ENCODE measurements around the gene CARD14. TPM values are rescaled to one million over a fixed set of nuclear protein-coding genes. Genes with fewer than 3 reads are reported as not detected.

Gene CARD14
- total RNA-seq, 1 donor from 2014 or later = 0.60 TPM

DNA sequence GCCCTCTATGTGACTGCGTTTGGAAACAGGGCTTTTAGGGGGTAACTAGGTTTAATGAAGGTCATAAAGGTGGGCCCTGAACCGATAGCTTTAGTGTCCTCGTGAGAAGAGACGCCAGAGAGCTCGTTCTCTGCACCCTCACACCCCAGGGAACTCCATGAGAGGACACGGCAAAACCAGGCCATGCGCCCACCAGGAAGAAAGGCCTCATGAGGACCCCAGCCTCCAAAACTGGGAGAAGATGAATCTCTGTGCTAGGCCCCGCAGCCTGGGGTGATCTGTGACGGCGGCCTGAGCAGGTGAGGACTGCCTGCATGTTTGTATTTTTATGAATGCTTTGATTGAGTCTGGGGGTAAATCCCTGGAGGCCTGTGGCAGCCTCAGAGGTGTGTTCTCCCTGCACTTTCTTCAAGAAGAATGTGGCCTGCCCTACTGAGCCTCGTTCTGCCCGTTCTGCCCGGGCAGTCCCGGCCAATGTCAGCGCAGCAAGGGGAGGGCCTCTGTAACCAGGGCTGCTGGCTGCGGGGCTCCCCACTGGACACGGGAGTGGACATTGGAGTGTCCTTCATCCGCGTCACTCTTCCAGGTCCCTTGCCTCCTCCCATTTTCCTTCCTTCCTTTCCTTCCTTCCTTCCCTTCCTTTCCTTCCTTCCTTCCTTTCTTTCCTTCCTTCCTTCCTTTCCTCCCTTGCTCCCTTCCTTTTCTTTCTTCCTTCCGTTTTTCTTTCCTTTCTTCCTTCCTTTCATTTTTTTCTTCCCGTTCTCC lies 84.0 kb downstream of the CARD14 start:
- Mint-ChIP-seq H3K27me3 (ENCODE audit: insufficient read depth, low read depth) (peaks cover under 1% of the 10 kb centered on the region), H3K4me3 (no peak overlapping the region), H3K4me1 (peaks cover 11% of the 10 kb centered on the region), H3K9me3 (no peaks in the 10 kb centered on the region), H3K36me3 (peaks cover 3% of the 10 kb centered on the region), H3K27ac (no peak overlapping the region)
- Histone ChIP-seq H4K20me1 (ENCODE audit: low read depth) (no peaks in the 10 kb centered on the region), H3K4me3 (no peak overlapping the region), H3K79me2 (ENCODE audit: low read depth) (no peaks in the 10 kb centered on the region), H3K9me3 (ENCODE audit: low read depth) (no peaks in the 10 kb centered on the region), H3K4me1 (no peaks in the 10 kb centered on the region), H2AFZ (replicated peaks) (no peak overlapping the region), H3F3A (ENCODE audit: low read depth) (peaks cover 15% of the 10 kb centered on the region), H3K27ac (no peak overlapping the region), H3K27me3 (peaks cover 2% of the 10 kb centered on the region), H3K9ac (no peak overlapping the region), H3K4me2 (no peak overlapping the region), H3K36me3 (no peaks in the 10 kb centered on the region)
- DNase-seq (ENCODE audit: low spot score) = no peak
- TF ChIP-seq EZH2phosphoT487 (IDR thresholded peaks at IDR 0.05) = no peak
- no peak for TF ChIP-seq EZH2 (IDR thresholded peaks at IDR 0.05)
- TF ChIP-seq, protein P1, sequence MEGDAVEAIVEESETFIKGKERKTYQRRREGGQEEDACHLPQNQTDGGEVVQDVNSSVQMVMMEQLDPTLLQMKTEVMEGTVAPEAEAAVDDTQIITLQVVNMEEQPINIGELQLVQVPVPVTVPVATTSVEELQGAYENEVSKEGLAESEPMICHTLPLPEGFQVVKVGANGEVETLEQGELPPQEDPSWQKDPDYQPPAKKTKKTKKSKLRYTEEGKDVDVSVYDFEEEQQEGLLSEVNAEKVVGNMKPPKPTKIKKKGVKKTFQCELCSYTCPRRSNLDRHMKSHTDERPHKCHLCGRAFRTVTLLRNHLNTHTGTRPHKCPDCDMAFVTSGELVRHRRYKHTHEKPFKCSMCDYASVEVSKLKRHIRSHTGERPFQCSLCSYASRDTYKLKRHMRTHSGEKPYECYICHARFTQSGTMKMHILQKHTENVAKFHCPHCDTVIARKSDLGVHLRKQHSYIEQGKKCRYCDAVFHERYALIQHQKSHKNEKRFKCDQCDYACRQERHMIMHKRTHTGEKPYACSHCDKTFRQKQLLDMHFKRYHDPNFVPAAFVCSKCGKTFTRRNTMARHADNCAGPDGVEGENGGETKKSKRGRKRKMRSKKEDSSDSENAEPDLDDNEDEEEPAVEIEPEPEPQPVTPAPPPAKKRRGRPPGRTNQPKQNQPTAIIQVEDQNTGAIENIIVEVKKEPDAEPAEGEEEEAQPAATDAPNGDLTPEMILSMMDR (IDR thresholded peaks at IDR 0.05) = no peak

DNA sequence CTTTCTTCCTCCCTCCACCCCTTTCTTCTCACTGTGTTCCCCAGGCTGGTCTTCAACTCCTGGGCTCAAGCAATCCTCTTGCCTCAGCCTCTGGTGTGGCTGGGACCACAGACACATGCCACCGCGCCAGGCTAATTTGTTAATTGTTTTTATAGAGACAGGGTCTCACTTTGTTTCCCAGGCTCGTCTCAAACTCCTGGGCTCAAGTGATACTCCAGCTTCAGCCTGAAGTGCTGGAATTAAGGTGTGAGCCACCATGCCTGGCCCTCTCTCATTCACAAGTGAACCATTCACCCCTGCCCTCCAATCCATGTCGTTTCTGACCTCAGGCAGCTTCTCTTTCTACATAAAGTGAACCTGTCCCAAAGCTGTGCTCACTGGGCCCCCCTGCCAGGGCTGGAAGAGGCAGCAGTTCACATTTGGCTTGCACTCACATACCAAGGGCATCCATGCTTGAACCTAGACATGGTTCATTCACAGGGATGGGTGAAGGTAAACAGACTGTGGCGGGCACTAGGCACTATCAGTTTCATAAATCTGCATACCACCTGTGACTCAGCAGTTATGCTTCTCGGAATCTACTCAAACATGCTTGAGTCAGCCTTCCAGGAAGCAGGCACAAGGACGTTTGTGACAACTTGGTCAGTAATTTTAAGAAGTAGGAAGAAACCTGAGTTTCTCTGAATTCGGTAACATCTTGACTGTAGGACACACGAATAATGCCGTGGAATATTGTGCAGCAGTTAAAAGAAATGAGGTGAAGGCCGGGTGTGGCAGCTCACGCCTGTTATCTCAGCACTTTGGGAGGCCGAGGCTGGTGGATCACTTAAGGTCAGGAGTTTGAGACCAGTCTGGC lies 84.8 kb downstream of the CARD14 start:
- DNase-seq (ENCODE audit: low spot score) = no peak
- Mint-ChIP-seq H3K27ac (no peak overlapping the region), H3K27me3 (ENCODE audit: insufficient read depth, low read depth) (peaks cover 4% of the 10 kb centered on the region), H3K36me3 (peaks cover 3% of the 10 kb centered on the region), H3K4me3 (no peak overlapping the region), H3K9me3 (no peaks in the 10 kb centered on the region), H3K4me1 (peaks cover 14% of the 10 kb centered on the region)
- Histone ChIP-seq H3K36me3 (no peaks in the 10 kb centered on the region), H4K20me1 (ENCODE audit: low read depth) (peaks cover 2% of the 10 kb centered on the region), H3K4me2 (no peak overlapping the region), H3K4me1 (peaks cover under 1% of the 10 kb centered on the region), H2AFZ (replicated peaks) (no peak overlapping the region), H3K9me3 (ENCODE audit: low read depth) (no peaks in the 10 kb centered on the region), H3F3A (ENCODE audit: low read depth) (peaks cover 23% of the 10 kb centered on the region), H3K27me3 (peaks cover 10% of the 10 kb centered on the region), H3K27ac (no peak overlapping the region), H3K9ac (no peak overlapping the region), H3K79me2 (ENCODE audit: low read depth) (no peaks in the 10 kb centered on the region), H3K4me3 (no peak overlapping the region)
- TF ChIP-seq EZH2 (IDR thresholded peaks at IDR 0.05) (no peak), EZH2phosphoT487 (IDR thresholded peaks at IDR 0.05) (no peak)
- TF ChIP-seq, protein P1 (IDR thresholded peaks at IDR 0.05) = no peak

DNA sequence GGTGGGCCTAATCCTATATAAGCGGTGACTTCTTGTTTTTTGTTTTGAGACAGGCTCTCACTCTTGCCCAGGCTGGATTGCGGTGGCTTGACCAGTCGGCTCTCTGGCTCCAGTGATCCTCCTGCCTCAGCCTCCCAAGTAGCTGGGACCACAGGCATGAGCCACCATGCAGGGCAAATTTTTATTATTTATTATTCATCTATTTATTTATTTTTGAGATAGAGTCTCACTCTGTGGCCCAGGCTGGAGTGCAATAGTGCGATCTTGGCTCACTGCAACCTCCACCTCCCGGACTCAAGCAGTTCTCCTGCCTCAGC lies 86.2 kb downstream of the CARD14 start:
- Histone ChIP-seq H3K27ac (no peak overlapping the region), H3K4me2 (no peak overlapping the region), H3K4me1 (peaks cover 3% of the 10 kb centered on the region), H3K27me3 (peaks cover 15% of the 10 kb centered on the region), H3K9ac (no peak overlapping the region), H4K20me1 (ENCODE audit: low read depth) (peaks cover 6% of the 10 kb centered on the region), H3F3A (ENCODE audit: low read depth) (peaks cover 32% of the 10 kb centered on the region), H2AFZ (replicated peaks) (no peak overlapping the region), H3K4me3 (no peak overlapping the region), H3K9me3 (ENCODE audit: low read depth) (no peaks in the 10 kb centered on the region), H3K79me2 (ENCODE audit: low read depth) (no peaks in the 10 kb centered on the region), H3K36me3 (no peaks in the 10 kb centered on the region)
- no peaks in the 10 kb centered on the region for H3K9me3 Mint-ChIP-seq
- H3K27me3 Mint-ChIP-seq (ENCODE audit: insufficient read depth, low read depth) = peaks cover 6% of the 10 kb centered on the region
- TF ChIP-seq, protein P1 (IDR thresholded peaks at IDR 0.05) = no peak
- TF ChIP-seq EZH2 (IDR thresholded peaks at IDR 0.05) = no peak
- no peak for TF ChIP-seq EZH2phosphoT487 (IDR thresholded peaks at IDR 0.05)
- H3K36me3 Mint-ChIP-seq = peaks cover 3% of the 10 kb centered on the region
- H3K27ac Mint-ChIP-seq = no peak overlapping the region
- H3K4me1 Mint-ChIP-seq = peaks cover 17% of the 10 kb centered on the region
- DNase-seq (ENCODE audit: low spot score) = no peak
- no peak overlapping the region for H3K4me3 Mint-ChIP-seq
